ENCODE data around the gene R3HDM2.

The R3HDM2 gene

GRCh38 chr12:57219205-57219992 is 211.4 kb downstream of the R3HDM2 start:
- no peaks in the 10 kb centered on the region for H3K36me3 ChIP-seq (ENCODE audit: control insufficient read depth, insufficient read depth, low read length)
- H3K9me3 ChIP-seq (ENCODE audit: control insufficient read depth, low read length) = no peaks in the 10 kb centered on the region
- H3K27ac ChIP-seq (ENCODE audit: low read depth, low read length, severe bottlenecking) = no peak overlapping the region
- H3K4me1 ChIP-seq (ENCODE audit: control insufficient read depth, insufficient read depth, low read length, poor library complexity, severe bottlenecking) = peaks cover 22% of the 10 kb centered on the region
- WGBS, 2 experiments (ENCODE audit: insufficient coverage in 2 of 2) = 17 to 23% methylated on average over 5 to 8 of the region's 14 CpGs
- no peak overlapping the region for H3K4me3 ChIP-seq (ENCODE audit: extremely low read depth, insufficient read depth, low read length, poor library complexity, severe bottlenecking)

DNA sequence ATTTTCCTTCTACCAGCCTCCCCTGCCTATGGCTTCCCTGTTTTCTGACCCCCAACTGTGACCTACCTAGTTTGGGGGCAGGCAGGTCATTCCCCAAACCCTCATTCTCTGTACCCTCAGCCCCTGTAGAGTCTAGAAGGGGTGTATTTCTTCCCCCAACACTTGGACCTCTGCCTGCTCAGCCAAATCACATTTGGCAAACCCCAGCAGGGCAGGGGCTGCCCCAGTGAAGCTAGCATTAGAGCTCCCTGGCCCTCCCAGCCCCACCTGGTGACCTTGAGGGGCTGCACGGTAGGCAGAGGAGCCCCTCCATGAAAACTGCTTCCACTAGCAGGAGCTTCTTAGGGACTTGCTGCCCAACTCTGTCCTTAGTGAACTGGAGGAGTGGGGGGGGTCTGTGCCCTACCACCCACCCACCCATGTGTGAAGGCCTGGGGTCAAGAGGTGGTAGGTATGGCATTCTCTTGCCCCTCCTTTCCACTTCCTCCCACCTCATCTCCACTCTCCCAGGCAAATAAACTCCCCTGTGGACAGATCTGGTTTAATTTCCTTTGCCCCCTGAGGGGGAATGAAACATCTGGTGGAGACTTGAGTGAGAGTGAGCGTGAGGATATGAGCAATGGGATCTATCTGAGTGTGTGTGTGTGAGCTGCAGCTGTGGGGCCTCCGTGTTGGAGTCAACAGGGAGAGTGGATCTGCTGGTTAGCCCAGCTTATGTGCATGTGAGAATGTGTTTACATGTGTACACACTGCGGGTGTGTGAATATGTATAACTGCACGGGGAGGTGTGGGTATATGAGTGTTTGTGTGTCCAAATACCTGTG is 212.6 kb downstream of the R3HDM2 start:
- Histone ChIP-seq H3K27ac (ENCODE audit: low read depth, low read length, severe bottlenecking) (no peak overlapping the region), H3K4me1 (ENCODE audit: control insufficient read depth, insufficient read depth, low read length, poor library complexity, severe bottlenecking) (peaks cover 22% of the 10 kb centered on the region), H3K9me3 (ENCODE audit: control insufficient read depth, low read length) (no peaks in the 10 kb centered on the region), H3K4me3 (ENCODE audit: extremely low read depth, insufficient read depth, low read length, poor library complexity, severe bottlenecking) (no peak overlapping the region), H3K36me3 (ENCODE audit: control insufficient read depth, insufficient read depth, low read length) (peaks cover 6% of the 10 kb centered on the region)
- WGBS, 2 experiments (ENCODE audit: insufficient coverage in 2 of 2) = 61 to 72% methylated on average over 4 to 5 of the region's 5 CpGs

DNA sequence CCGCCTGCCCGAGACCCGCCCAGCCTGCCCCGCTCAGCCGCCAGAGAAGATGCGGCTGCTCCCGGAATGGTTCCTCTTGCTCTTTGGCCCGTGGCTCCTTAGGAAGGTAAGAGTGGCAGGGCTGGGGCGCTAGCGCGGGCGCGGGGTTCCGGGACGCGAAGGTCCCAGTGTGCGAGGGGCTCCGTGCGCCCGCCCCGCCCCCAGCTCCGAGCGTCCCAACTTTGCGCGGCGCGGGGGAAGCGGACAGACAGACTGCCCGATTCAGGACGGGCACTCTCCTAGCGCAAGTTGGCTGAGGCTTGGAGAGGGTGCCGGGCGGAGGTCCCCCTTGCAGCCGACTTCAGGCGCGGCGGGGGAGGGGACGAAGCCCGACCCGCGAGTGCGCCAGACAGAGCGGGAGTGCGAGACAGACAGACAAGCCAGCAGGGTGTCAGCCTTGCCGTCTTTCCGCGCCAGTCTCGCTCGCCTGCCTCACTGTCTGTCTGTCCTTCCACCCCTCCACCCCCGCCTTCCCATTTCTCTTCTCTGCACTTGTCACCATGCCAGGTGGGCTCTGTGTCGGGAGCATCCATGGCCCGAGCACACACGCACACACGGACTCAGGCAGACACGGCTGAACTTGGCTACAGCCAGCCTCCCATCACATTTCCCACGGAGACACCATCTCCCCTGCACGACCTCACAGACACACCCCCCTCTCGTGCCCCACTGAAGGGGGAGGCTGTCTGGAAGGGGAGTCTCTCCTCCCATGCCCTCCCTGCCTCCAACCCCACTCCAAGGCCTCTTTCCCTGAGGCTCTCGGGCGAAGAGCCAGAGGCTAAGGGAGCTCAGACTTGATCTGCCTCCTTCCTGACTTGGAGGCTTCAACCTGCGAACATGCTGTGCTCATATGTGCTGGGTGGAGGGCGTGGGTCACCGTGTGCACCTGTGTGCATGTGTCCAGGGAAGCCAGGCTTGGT is 213.6 kb downstream of the R3HDM2 start:
- Histone ChIP-seq H3K9me3 (ENCODE audit: control insufficient read depth, low read length) (no peaks in the 10 kb centered on the region), H3K27ac (ENCODE audit: low read depth, low read length, severe bottlenecking) (no peak overlapping the region), H3K4me3 (ENCODE audit: extremely low read depth, insufficient read depth, low read length, poor library complexity, severe bottlenecking) (peak overlapping the region; percentile 27), H3K4me1 (ENCODE audit: control insufficient read depth, insufficient read depth, low read length, poor library complexity, severe bottlenecking) (peaks cover 31% of the 10 kb centered on the region), H3K36me3 (ENCODE audit: control insufficient read depth, insufficient read depth, low read length) (peaks cover 13% of the 10 kb centered on the region)
- 3 to 5% methylated on average over 49 to 54 of the region's 63 CpGs for WGBS, 2 experiments (ENCODE audit: insufficient coverage in 2 of 2)

GRCh38 chr12:57216014-57216911 is 214.6 kb downstream of the R3HDM2 start, which contains the start of gene NXPH4:
TSS of gene NXPH4 (plus strand) at chr12:57216794. CDS start at chr12:57216970, 176 bp downstream.
- H3K9me3 ChIP-seq (ENCODE audit: control insufficient read depth, low read length) = no peaks in the 10 kb centered on the region
- peaks cover 26% of the 10 kb centered on the region for H3K4me1 ChIP-seq (ENCODE audit: control insufficient read depth, insufficient read depth, low read length, poor library complexity, severe bottlenecking)
- H3K4me3 ChIP-seq (ENCODE audit: extremely low read depth, insufficient read depth, low read length, poor library complexity, severe bottlenecking) = peak within 1 kb of the TSS; percentile 27
- 1% methylated on average over 63 to 73 of the region's 102 CpGs for WGBS, 2 experiments (ENCODE audit: insufficient coverage in 2 of 2)
- peaks cover 21% of the 10 kb centered on the region for H3K36me3 ChIP-seq (ENCODE audit: control insufficient read depth, insufficient read depth, low read length)
- no peak within 1 kb of the TSS for H3K27ac ChIP-seq (ENCODE audit: low read depth, low read length, severe bottlenecking)

DNA sequence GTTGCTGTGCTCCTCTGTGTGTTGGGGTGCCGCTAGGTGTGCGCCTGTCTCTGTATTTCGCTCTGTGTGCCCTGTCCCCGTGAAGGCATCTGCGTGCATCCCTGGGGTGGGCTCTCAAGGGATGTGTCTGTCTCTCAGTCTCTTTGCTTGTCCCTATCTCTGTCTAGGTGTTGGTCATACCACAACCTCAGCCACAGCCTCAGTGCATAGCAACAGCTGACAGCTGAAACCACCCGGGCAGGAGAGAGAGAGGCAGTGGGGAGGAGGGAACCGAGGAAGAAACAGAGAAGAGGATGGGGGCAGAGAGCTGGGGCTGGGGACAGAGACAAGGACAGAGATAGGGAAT is 215.2 kb downstream of the R3HDM2 start:
- Histone ChIP-seq H3K4me1 (ENCODE audit: control insufficient read depth, insufficient read depth, low read length, poor library complexity, severe bottlenecking) (peaks cover 19% of the 10 kb centered on the region), H3K4me3 (ENCODE audit: extremely low read depth, insufficient read depth, low read length, poor library complexity, severe bottlenecking) (no peak overlapping the region), H3K9me3 (ENCODE audit: control insufficient read depth, low read length) (no peaks in the 10 kb centered on the region), H3K36me3 (ENCODE audit: control insufficient read depth, insufficient read depth, low read length) (peaks cover 27% of the 10 kb centered on the region), H3K27ac (ENCODE audit: low read depth, low read length, severe bottlenecking) (no peak overlapping the region)
- 46% methylated on average over 6 to 7 of the region's 7 CpGs for WGBS, 2 experiments (ENCODE audit: insufficient coverage in 2 of 2)

DNA sequence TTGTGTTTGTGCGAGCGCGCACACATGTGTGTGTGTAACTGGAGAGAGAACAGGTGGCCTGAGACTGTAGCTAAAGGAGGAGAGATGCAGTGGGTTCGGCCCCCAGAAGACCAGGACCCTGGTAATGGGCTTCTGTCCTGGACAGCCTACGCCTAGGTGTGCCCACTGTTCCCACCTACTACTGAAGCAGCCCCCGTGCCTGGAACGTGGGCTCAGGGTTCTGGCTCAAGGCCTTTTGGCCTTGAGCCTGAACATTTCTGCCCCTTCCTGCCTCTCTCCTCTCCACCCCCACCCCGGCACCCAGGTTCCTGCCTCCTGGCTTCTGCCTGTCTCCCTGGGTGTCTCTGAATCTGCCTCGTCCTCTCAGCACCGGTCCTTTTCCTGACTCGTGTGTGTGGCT is 215.8 kb downstream of the R3HDM2 start:
- Histone ChIP-seq H3K4me1 (ENCODE audit: control insufficient read depth, insufficient read depth, low read length, poor library complexity, severe bottlenecking) (peaks cover 17% of the 10 kb centered on the region), H3K4me3 (ENCODE audit: extremely low read depth, insufficient read depth, low read length, poor library complexity, severe bottlenecking) (no peak overlapping the region), H3K27ac (ENCODE audit: low read depth, low read length, severe bottlenecking) (no peak overlapping the region), H3K9me3 (ENCODE audit: control insufficient read depth, low read length) (no peaks in the 10 kb centered on the region), H3K36me3 (ENCODE audit: control insufficient read depth, insufficient read depth, low read length) (peaks cover 32% of the 10 kb centered on the region)
- 66 to 70% methylated on average over 7 to 11 of the region's 11 CpGs for WGBS, 2 experiments (ENCODE audit: insufficient coverage in 2 of 2)

GRCh38 chr12:57214398-57214781 is 216.5 kb downstream of the R3HDM2 start:
- Histone ChIP-seq H3K4me3 (ENCODE audit: extremely low read depth, insufficient read depth, low read length, poor library complexity, severe bottlenecking) (no peak overlapping the region), H3K4me1 (ENCODE audit: control insufficient read depth, insufficient read depth, low read length, poor library complexity, severe bottlenecking) (peaks cover 14% of the 10 kb centered on the region), H3K9me3 (ENCODE audit: control insufficient read depth, low read length) (no peaks in the 10 kb centered on the region), H3K36me3 (ENCODE audit: control insufficient read depth, insufficient read depth, low read length) (peaks cover 37% of the 10 kb centered on the region), H3K27ac (ENCODE audit: low read depth, low read length, severe bottlenecking) (no peak overlapping the region)
- 9 to 10% methylated on average over 13 to 14 of the region's 14 CpGs for WGBS, 2 experiments (ENCODE audit: insufficient coverage in 2 of 2)

GRCh38 chr12:57213763-57214397 is 217.0 kb downstream of the R3HDM2 start:
- Histone ChIP-seq H3K36me3 (ENCODE audit: control insufficient read depth, insufficient read depth, low read length) (peaks cover 42% of the 10 kb centered on the region), H3K4me1 (ENCODE audit: control insufficient read depth, insufficient read depth, low read length, poor library complexity, severe bottlenecking) (peaks cover 14% of the 10 kb centered on the region), H3K9me3 (ENCODE audit: control insufficient read depth, low read length) (no peaks in the 10 kb centered on the region), H3K27ac (ENCODE audit: low read depth, low read length, severe bottlenecking) (no peak overlapping the region), H3K4me3 (ENCODE audit: extremely low read depth, insufficient read depth, low read length, poor library complexity, severe bottlenecking) (no peak overlapping the region)
- WGBS, 2 experiments (ENCODE audit: insufficient coverage in 2 of 2) = 68 to 81% methylated on average over 4 of the region's 4 CpGs

GRCh38 chr12:57213058-57213715 is 217.7 kb downstream of the R3HDM2 start:
- no peak overlapping the region for H3K4me3 ChIP-seq (ENCODE audit: extremely low read depth, insufficient read depth, low read length, poor library complexity, severe bottlenecking)
- 0 to 2% methylated on average over 7 to 9 of the region's 16 CpGs for WGBS, 2 experiments (ENCODE audit: insufficient coverage in 2 of 2)
- H3K27ac ChIP-seq (ENCODE audit: low read depth, low read length, severe bottlenecking) = no peak overlapping the region
- no peaks in the 10 kb centered on the region for H3K9me3 ChIP-seq (ENCODE audit: control insufficient read depth, low read length)
- peaks cover 49% of the 10 kb centered on the region for H3K36me3 ChIP-seq (ENCODE audit: control insufficient read depth, insufficient read depth, low read length)
- peaks cover 14% of the 10 kb centered on the region for H3K4me1 ChIP-seq (ENCODE audit: control insufficient read depth, insufficient read depth, low read length, poor library complexity, severe bottlenecking)
